Sigmoid colon (tissue), 4 donors: Measurements from ENCODE around the gene CSNK1G2.

ENCODE experiments used
- CTCF ChIP-seq, 4 experiments: fragments of 450-650 bp in 3 of 4; fragments of 200-600 bp in 1 of 4; IDR thresholded peaks; one replicate each; pipeline ENCODE4 v1.5.1; 2016 to 2019; ENCODE audit warnings: antibody characterized with exemption in 4 of 4, mild to moderate bottlenecking in 3 of 4, moderate library complexity in 2 of 4
- EP300 ChIP-seq, 4 donors: sonication (generic); formaldehyde crosslinking; IDR thresholded peaks; one replicate each; pipeline ENCODE4 v1.6.1; 2017; ENCODE audit warnings: antibody characterized with exemption in 4 of 4
- POLR2A ChIP-seq, 2 donors: fragments of 450-650 bp; IDR thresholded peaks; one replicate each; pipeline ENCODE4 v1.6.1; 2016; ENCODE audit warnings: antibody characterized with exemption in 2 of 2, mild to moderate bottlenecking in 2 of 2, moderate library complexity in 2 of 2
- POLR2AphosphoS5 ChIP-seq, 4 donors: sonication (generic); formaldehyde crosslinking; IDR thresholded peaks; one replicate each; pipeline ENCODE4 v1.6.1; 2017; ENCODE audit warnings: antibody characterized with exemption in 4 of 4

- TF ChIP-seq CTCF (IDR thresholded peaks at IDR 0.05) (no peak), POLR2A (IDR thresholded peaks at IDR 0.05) (no peak), EP300 (IDR thresholded peaks at IDR 0.05) (no peak), POLR2AphosphoS5 (IDR thresholded peaks at IDR 0.05) (no peak)
These were observed 47.2 kb upstream of the CSNK1G2 start for GRCh38 chr19:1893791-1894190.
